Transverse colon (tissue), 4 donors: ENCODE data around the gene PSTPIP1. TPM values are rescaled to one million over a fixed set of nuclear protein-coding genes. Genes with fewer than 3 reads are reported as not detected.

Experiments
- DNase-seq: peaks from one replicate; pipeline ENCODE4 v3.0.0-alpha.2; 2019
- H3K27ac ChIP-seq, 4 donors: fragments of 200-600 bp; sonication (generic); 2 replicates each; pipeline ENCODE4 v1.5.1; 2016 to 2018; ENCODE audit warnings: inconsistent platforms in 4 of 4
- H3K27me3 ChIP-seq: fragments of 200-600 bp; sonication (generic); 2 replicates; pipeline ENCODE4 v1.5.1; 2017; ENCODE audit warnings: inconsistent platforms
- H3K36me3 ChIP-seq, 4 donors: fragments of 200-600 bp; sonication (generic); 2 replicates each; pipeline ENCODE4 v1.5.1; 2017 to 2019; ENCODE audit warnings: inconsistent platforms in 4 of 4
- H3K4me1 ChIP-seq, 4 donors: fragments of 200-600 bp; sonication (generic); 2 replicates each; pipeline ENCODE4 v1.5.1; 2017 to 2020; ENCODE audit warnings: inconsistent platforms in 4 of 4
- H3K4me3 ChIP-seq, 4 donors: fragments of 200-600 bp; sonication (generic); 1 replicate in 1 of 4; 2 replicates in 3 of 4; pipeline versions ENCODE4 v1.5.1 to v1.6.1; 2017 to 2019; ENCODE audit warnings: inconsistent platforms in 4 of 4
- H3K9me3 ChIP-seq, 2 donors: fragments of 200-600 bp; sonication (generic); 2 replicates each; pipeline ENCODE4 v1.5.1; 2017 to 2019; ENCODE audit warnings: inconsistent platforms in 2 of 2
- CTCF ChIP-seq, 5 experiments: fragments of 200-600 bp in 3 of 5; fragments of 450-650 bp in 2 of 5; sonication (generic) in 3 of 5; IDR thresholded peaks; 1 replicate in 2 of 5; 2 replicates in 3 of 5; pipeline ENCODE4 v1.5.1; 2016 to 2017; ENCODE audit warnings: antibody characterized with exemption in 5 of 5, inconsistent platforms in 3 of 5, mild to moderate bottlenecking in 2 of 5, moderate library complexity in 1 of 5
- EP300 ChIP-seq: sonication (generic); formaldehyde crosslinking; IDR thresholded peaks from one replicate; pipeline ENCODE4 v1.6.1; 2017; ENCODE audit warnings: antibody characterized with exemption, low read depth
- POLR2A ChIP-seq: fragments of 450-650 bp; IDR thresholded peaks from one replicate; pipeline ENCODE4 v1.6.1; 2016; ENCODE audit warnings: antibody characterized with exemption, mild to moderate bottlenecking, moderate library complexity
- POLR2AphosphoS5 ChIP-seq, 3 donors: sonication (generic); formaldehyde crosslinking; IDR thresholded peaks; one replicate each; pipeline ENCODE4 v1.6.1; 2016; ENCODE audit warnings: antibody characterized with exemption in 3 of 3
- WGBS, 2 donors: methylation state at CpG; one replicate each; pipeline ENCODE4 v1.1.5; 2018; ENCODE audit warnings: low coverage in 1 of 2; 5-methylcytosine and 5-hydroxymethylcytosine counted together
- in situ Hi-C, 4 donors: fragments of 200-750 bp; cut with MboI; loops; one replicate each; pipeline versions ENCODE4 v1.15.0 to v1.15.1; 2017; ENCODE audit warnings: low sequenced_read_pairs in 3 of 4, low pct_ligation_motif_present in 1 of 4, low pct_unique_long_range_greater_than_20kb in 1 of 4
- intact Hi-C: fragments of 100-400 bp; cut with DNase I; formaldehyde crosslinking; loops from one replicate; pipeline ENCODE4 v1.15.1; 2023; ENCODE audit warnings: low total_unique reads
- total RNA-seq, 4 donors: library from RNA; depleted of rRNA; stranded (reverse); fragments of >200 nt; gene quantifications; one replicate each; pipeline ENCODE4 v1.1.0, GENCODE V29; 2016

PSTPIP1 gene
- total RNA-seq, 4 donors from 2014 or later = 1.4 to 35.2 (median 8.7) TPM

- Histone ChIP-seq H3K27me3 (no peaks in the 10 kb centered on the region), H3K9me3 (no peaks in the 10 kb centered on the region), H3K4me3 (peak overlapping the region in 3 of 4 donors; percentile 4 to 39 (median 29)), H3K27ac (peak overlapping the region; percentile 62 to 77 (median 66)), H3K36me3 (no peaks in the 10 kb centered on the region), H3K4me1 (peaks cover 0 to 17% (median 8%) of the 10 kb centered on the region in 4 donors)
- WGBS, 2 donors = 76 to 95% methylated on average over 4 to 13 of the region's 14 CpGs
- TF ChIP-seq POLR2AphosphoS5 (IDR thresholded peaks at IDR 0.05) (no peak), EP300 (no peak), CTCF (IDR thresholded peaks at IDR 0.05) (no peak), POLR2A (no peak)
- intact Hi-C loops = no loop called here
- in situ Hi-C loops = no loop called here
- DNase-seq = no peak
Measured at GRCh38 chr15:76996526-76997401, 1.8 kb downstream of the PSTPIP1 start.

GRCh38 chr15:76998663-76999285, 3.8 kb downstream of the PSTPIP1 start:
- Histone ChIP-seq H3K4me1 (peaks cover 0 to 17% (median 8%) of the 10 kb centered on the region in 4 donors), H3K36me3 (no peaks in the 10 kb centered on the region), H3K27ac (peak overlapping the region in 1 of 4 donors; percentile 8), H3K9me3 (no peaks in the 10 kb centered on the region), H3K27me3 (no peaks in the 10 kb centered on the region), H3K4me3 (no peak overlapping the region)
- intact Hi-C loops (no loop called here), in situ Hi-C loops (no loop called here)
- no peak for DNase-seq
- 79 to 90% methylated on average over 3 to 8 of the region's 8 CpGs for whole genome bisulfite sequencing, 2 donors
- TF ChIP-seq POLR2A = no peak
- no peak for TF ChIP-seq CTCF (IDR thresholded peaks at IDR 0.05)
- TF ChIP-seq EP300 = no peak
- TF ChIP-seq POLR2AphosphoS5 (IDR thresholded peaks at IDR 0.05) = no peak

- no peak for DNase-seq
- TF ChIP-seq POLR2AphosphoS5 (IDR thresholded peaks at IDR 0.05) = no peak
- intact Hi-C loops (no loop called here), in situ Hi-C loops (no loop called here)
- H3K27ac ChIP-seq = no peak overlapping the region
- no peaks in the 10 kb centered on the region for H3K27me3 ChIP-seq
- WGBS, 2 donors = 88% methylated on average over 2 of the region's 2 CpGs; no CpG with 5 or more reads in 1 of the 2 donors
- H3K4me1 ChIP-seq = peaks cover 0 to 11% (median 5%) of the 10 kb centered on the region in 4 donors
- no peaks in the 10 kb centered on the region for H3K36me3 ChIP-seq
- H3K4me3 ChIP-seq = no peak overlapping the region
- H3K9me3 ChIP-seq = no peaks in the 10 kb centered on the region
Measured at GRCh38 chr15:76999996-77000395, 5.1 kb downstream of the PSTPIP1 start.

GRCh38 chr15:77001351-77001750, 6.4 kb downstream of the PSTPIP1 start:
- WGBS, 2 donors = 60 to 80% methylated on average over 2 to 4 of the region's 4 CpGs
- intact Hi-C loops (no loop called here), in situ Hi-C loops (no loop called here)
- H3K4me3 ChIP-seq = no peak overlapping the region
- H3K27me3 ChIP-seq = no peaks in the 10 kb centered on the region
- H3K4me1 ChIP-seq = peaks cover 0 to 5% (median 2%) of the 10 kb centered on the region in 4 donors
- DNase-seq = no peak
- no peak overlapping the region for H3K27ac ChIP-seq
- no peaks in the 10 kb centered on the region for H3K36me3 ChIP-seq
- H3K9me3 ChIP-seq = no peaks in the 10 kb centered on the region
- no peak for TF ChIP-seq CTCF (IDR thresholded peaks at IDR 0.05)
- no peak for TF ChIP-seq POLR2AphosphoS5 (IDR thresholded peaks at IDR 0.05)
- TF ChIP-seq EP300 = no peak
- TF ChIP-seq POLR2A = no peak
